B cell (primary cell): ENCODE measurements around the gene TFRC. TPM values are rescaled to one million over a fixed set of nuclear protein-coding genes. Genes with fewer than 3 reads are reported as not detected.
"Not testable (repeated sequence)": the region's sequence is repeated elsewhere in the genome, so short reads cannot be mapped to it uniquely, and the experiment has no call there.

Experiments used
- ATAC-seq: fragments of 200-7000 bp; cut with Tn5 transposase; one replicate; pipeline ENCODE4 v1.10.0; 2021; ENCODE audit warnings: low read depth, mild to moderate bottlenecking, moderate number of reproducible peaks, moderate library complexity
- CTCF ChIA-PET: fragments of 350-600 bp; sonication (Branson Sonifier 250); formaldehyde crosslinking; loops from one replicate; lab custom pipeline; 2021; ENCODE audit warnings: antibody characterized with exemption, inconsistent platforms; lab: Charles Lee
- POLR2A ChIA-PET: fragments of 350-600 bp; sonication (Branson Sonifier 250); formaldehyde crosslinking; loops from one replicate; lab custom pipeline; 2021; ENCODE audit warnings: antibody characterized with exemption; lab: Charles Lee
- DNase-seq: peaks from one replicate; pipeline ENCODE4 v3.0.0; 2013
- H2AFZ ChIP-seq: 2 replicates; pipeline ENCODE4 v1.6.1; 2012; ENCODE audit warnings: mild to moderate bottlenecking, low read depth, low read length; ENCODE audit not compliant: insufficient read depth, poor library complexity, severe bottlenecking
- H3K27ac ChIP-seq, 2 donors: 1 replicate in 1 of 2; 2 replicates in 1 of 2; pipeline ENCODE4 v1.5.1; 2012 to 2013; ENCODE audit warnings: low read length in 2 of 2, mild to moderate bottlenecking in 2 of 2, moderate library complexity in 1 of 2
- H3K27me3 ChIP-seq, 4 experiments: fragments of 200-600 bp in 1 of 4; sonication (generic) in 1 of 4; replicated peaks in 1 of 4; 1 replicate in 2 of 4; 2 replicates in 2 of 4; pipeline versions ENCODE4 v1.6.1 to v1.7.0; 2013 to 2016; ENCODE audit warnings: low read length in 3 of 4, mild to moderate bottlenecking in 2 of 4, mixed read lengths in 1 of 4, moderate library complexity in 1 of 4; ENCODE audit not compliant: insufficient read depth in 4 of 4, control insufficient read depth in 3 of 4; ENCODE audit errors: control extremely low read depth in 1 of 4
- H3K36me3 ChIP-seq, 2 experiments: replicated peaks in 1 of 2; 1 replicate in 1 of 2; 2 replicates in 1 of 2; pipeline versions ENCODE4 v1.6.1 to v1.7.1; 2013; ENCODE audit warnings: low read length in 1 of 2; ENCODE audit not compliant: insufficient read depth in 2 of 2, control insufficient read depth in 1 of 2; ENCODE audit errors: control extremely low read depth in 1 of 2, extremely low read depth in 1 of 2
- H3K4me1 ChIP-seq, 2 donors: fragments of 200-600 bp in 1 of 2; sonication (generic) in 1 of 2; 1 replicate in 1 of 2; 2 replicates in 1 of 2; pipeline versions ENCODE4 v1.5.1 to v1.6.1; 2013 to 2017; ENCODE audit warnings: low read length in 2 of 2; ENCODE audit not compliant: control insufficient read depth in 2 of 2, insufficient read depth in 2 of 2
- H3K4me2 ChIP-seq: replicated peaks from 2 replicates; pipeline ENCODE3; 2012; ENCODE audit warnings: mild to moderate bottlenecking, low read depth, low read length; ENCODE audit not compliant: poor library complexity, severe bottlenecking
- H3K4me3 ChIP-seq, 5 experiments: fragments of 200-600 bp in 1 of 5; sonication (generic) in 1 of 5; 1 replicate in 3 of 5; 2 replicates in 2 of 5; pipeline versions ENCODE4 v1.5.1 to v1.7.0; 2011 to 2016; ENCODE audit warnings: low read length in 4 of 5, mild to moderate bottlenecking in 4 of 5, low read depth in 2 of 5, control low read depth in 1 of 5, moderate library complexity in 1 of 5; ENCODE audit not compliant: insufficient read depth in 1 of 5; ENCODE audit errors: control extremely low read depth in 1 of 5, extremely low read depth in 1 of 5
- H3K79me2 ChIP-seq: fragments of 200-600 bp; sonication (generic); one replicate; pipeline ENCODE4 v1.6.0; 2016; ENCODE audit warnings: low read length; ENCODE audit not compliant: control insufficient read depth, insufficient read depth
- H3K9ac ChIP-seq: fragments of 200-600 bp; sonication (generic); 2 replicates; pipeline ENCODE4 v1.6.1; 2017; ENCODE audit warnings: mild to moderate bottlenecking, low read length, moderate library complexity
- H3K9me3 ChIP-seq, 3 donors: one replicate each; pipeline versions ENCODE4 v1.6.1 to v1.7.1; 2013; ENCODE audit warnings: low read length in 2 of 3; ENCODE audit not compliant: control insufficient read depth in 2 of 3, insufficient read depth in 1 of 3; ENCODE audit errors: control extremely low read depth in 1 of 3
- H4K20me1 ChIP-seq: 2 replicates; pipeline ENCODE4 v1.6.0; 2012; ENCODE audit warnings: mild to moderate bottlenecking, low read length; ENCODE audit not compliant: insufficient read depth, control insufficient read depth, poor library complexity, severe bottlenecking
- H3K27ac Mint-ChIP-seq: one replicate; pipeline ENCODE4 v1.8.0; 2021; ENCODE audit warnings: mixed read lengths
- H3K27me3 Mint-ChIP-seq: one replicate; pipeline ENCODE4 v1.8.0; 2021; ENCODE audit warnings: mixed read lengths
- H3K4me1 Mint-ChIP-seq: one replicate; pipeline ENCODE4 v1.8.0; 2021; ENCODE audit warnings: mixed read lengths
- H3K4me3 Mint-ChIP-seq: one replicate; pipeline ENCODE4 v1.8.0; 2021; ENCODE audit warnings: mixed read lengths
- H3K9me3 Mint-ChIP-seq: one replicate; pipeline ENCODE4 v1.8.0; 2022; ENCODE audit warnings: mixed read lengths; ENCODE audit not compliant: insufficient read depth
- EZH2 ChIP-seq: IDR thresholded peaks from 2 replicates; pipeline ENCODE4 v1.6.1; 2012; ENCODE audit warnings: borderline replicate concordance, low read depth, mild to moderate bottlenecking, moderate library complexity, low read length; ENCODE audit not compliant: insufficient read depth, poor library complexity, severe bottlenecking
- WGBS: methylation state at CpG from one replicate; pipeline ENCODE4 v1.1.5; 2013; ENCODE audit warnings: missing lambda C conversion rate; ENCODE audit not compliant: insufficient coverage; 5-methylcytosine and 5-hydroxymethylcytosine counted together
- intact Hi-C: fragments of 100-400 bp; cut with micrococcal nuclease; formaldehyde crosslinking; loops from one replicate; pipeline ENCODE4 v1.10.0; 2022
- polyA plus RNA-seq: library from polyadenylated mRNA; depleted of rRNA; stranded (reverse); fragments of >200 nt; gene quantifications from 2 replicates; pipeline ENCODE4 v1.2.3, GENCODE V29; 2012
- total RNA-seq, 2 donors: library from RNA; stranded (reverse); fragments of 120-200 nt in 1 of 2; gene quantifications; 1 replicate in 1 of 2; 2 replicates in 1 of 2; pipeline versions ENCODE4 v1.2.3 to v1.2.4, GENCODE V29; 2013 to 2022
- TF ChIP-seq, protein P1 (sequence below): fragments of 200-600 bp; IDR thresholded peaks from one replicate; pipeline ENCODE4 v1.8.0; 2022; ENCODE audit warnings: antibody characterized with exemption, mild to moderate bottlenecking

The TFRC gene
- total and polyA plus RNA-seq, 2 donors (not counting 1 experiment from before 2014, with no cell fraction given): 41.7 to 104 TPM

DNA sequence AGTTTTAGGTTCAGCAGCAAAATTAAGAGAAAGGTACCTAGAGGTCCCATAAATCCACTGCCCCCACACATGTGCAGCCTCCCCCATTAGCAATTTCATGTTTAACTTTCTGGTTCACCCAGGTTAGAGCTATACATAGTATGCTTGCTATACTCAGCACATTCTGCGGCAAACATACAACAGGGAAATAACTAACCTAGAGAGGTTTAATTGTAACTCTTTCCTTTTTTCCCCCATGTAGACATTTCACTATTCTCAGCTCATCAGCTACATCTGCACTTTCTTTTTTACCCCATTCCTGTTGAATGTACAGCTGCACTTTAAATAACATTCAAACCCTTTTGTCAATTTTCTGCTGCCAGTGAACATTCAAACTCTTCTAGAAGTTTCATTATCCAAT is 21.1 kb downstream of the TFRC start:
- H3K4me3 ChIP-seq: no peak overlapping the region
- no peak overlapping the region for H3K9ac ChIP-seq
- DNase-seq (no peak), ATAC-seq (no peak)
- 100% methylated on average over 1 of the region's 1 CpG for WGBS
- no peaks in the 10 kb centered on the region for H3K27me3 ChIP-seq
- TF ChIP-seq EZH2: no peak
- TF ChIP-seq, protein P1, sequence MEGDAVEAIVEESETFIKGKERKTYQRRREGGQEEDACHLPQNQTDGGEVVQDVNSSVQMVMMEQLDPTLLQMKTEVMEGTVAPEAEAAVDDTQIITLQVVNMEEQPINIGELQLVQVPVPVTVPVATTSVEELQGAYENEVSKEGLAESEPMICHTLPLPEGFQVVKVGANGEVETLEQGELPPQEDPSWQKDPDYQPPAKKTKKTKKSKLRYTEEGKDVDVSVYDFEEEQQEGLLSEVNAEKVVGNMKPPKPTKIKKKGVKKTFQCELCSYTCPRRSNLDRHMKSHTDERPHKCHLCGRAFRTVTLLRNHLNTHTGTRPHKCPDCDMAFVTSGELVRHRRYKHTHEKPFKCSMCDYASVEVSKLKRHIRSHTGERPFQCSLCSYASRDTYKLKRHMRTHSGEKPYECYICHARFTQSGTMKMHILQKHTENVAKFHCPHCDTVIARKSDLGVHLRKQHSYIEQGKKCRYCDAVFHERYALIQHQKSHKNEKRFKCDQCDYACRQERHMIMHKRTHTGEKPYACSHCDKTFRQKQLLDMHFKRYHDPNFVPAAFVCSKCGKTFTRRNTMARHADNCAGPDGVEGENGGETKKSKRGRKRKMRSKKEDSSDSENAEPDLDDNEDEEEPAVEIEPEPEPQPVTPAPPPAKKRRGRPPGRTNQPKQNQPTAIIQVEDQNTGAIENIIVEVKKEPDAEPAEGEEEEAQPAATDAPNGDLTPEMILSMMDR: no peak
- peaks cover 4% of the 10 kb centered on the region for H4K20me1 ChIP-seq
- H3K9me3 ChIP-seq: no peaks in the 10 kb centered on the region
- Mint-ChIP-seq H3K27me3 (no peaks in the 10 kb centered on the region), H3K27ac (no peak overlapping the region), H3K4me3 (no peak overlapping the region), H3K4me1 (no peaks in the 10 kb centered on the region), H3K9me3 (no peaks in the 10 kb centered on the region)
- H2AFZ ChIP-seq: no peak overlapping the region
- intact Hi-C loops: no loop called here
- no peaks in the 10 kb centered on the region for H3K4me1 ChIP-seq
- no peak overlapping the region for H3K4me2 ChIP-seq
- H3K27ac ChIP-seq: no peak overlapping the region
- H3K79me2 ChIP-seq: no peaks in the 10 kb centered on the region
- POLR2A ChIA-PET: interaction anchor here (0.6 to 0.7 kb wide), 2 partner anchors 142 to 439 kb away, joined by 4 to 6 read pairs; no protein-coding TSS in a partner anchor
- CTCF ChIA-PET: interaction anchor here (1.0 to 1.6 kb wide), 2 partner anchors 12 to 18 kb away, joined by 3 to 6 read pairs; no protein-coding TSS in a partner anchor
- peaks cover 24 to 87% of the 10 kb centered on the region in 2 experiments for H3K36me3 ChIP-seq

DNA sequence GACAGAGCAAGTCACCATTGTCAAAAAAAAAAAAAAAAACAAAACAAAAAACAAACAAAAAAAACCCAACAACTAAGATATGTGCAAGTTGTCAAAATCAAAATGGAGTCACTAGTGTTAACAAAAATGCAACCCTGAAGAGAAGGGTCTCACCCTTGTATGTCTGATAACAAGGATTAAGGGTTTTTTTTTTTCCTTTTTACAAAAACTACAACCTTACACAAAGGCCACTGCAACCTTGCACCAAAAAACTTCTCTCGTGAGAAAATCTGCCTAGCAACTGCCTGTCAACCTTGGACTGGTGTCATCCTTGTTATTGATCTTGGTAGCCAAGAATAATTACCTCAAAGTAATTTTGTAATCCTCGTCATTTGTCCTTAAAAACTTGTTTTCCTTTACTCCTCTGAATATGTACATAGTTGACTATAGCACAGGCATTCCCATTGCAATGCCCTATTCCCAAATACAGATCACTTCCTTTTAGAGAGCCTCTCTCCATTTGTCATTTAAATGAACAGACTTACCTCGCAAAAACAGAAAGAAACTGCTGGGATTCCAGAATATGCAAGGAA is 24.0 kb downstream of the TFRC start:
- peaks cover 4% of the 10 kb centered on the region for H4K20me1 ChIP-seq
- no CpG with 5 or more reads among the region's 3 CpGs for WGBS
- CTCF ChIA-PET: no interaction called here
- no peaks in the 10 kb centered on the region for H3K4me1 ChIP-seq
- Mint-ChIP-seq H3K4me1 (no peaks in the 10 kb centered on the region), H3K4me3 (no peak overlapping the region), H3K9me3 (no peaks in the 10 kb centered on the region), H3K27me3 (no peaks in the 10 kb centered on the region), H3K27ac (no peak overlapping the region)
- H2AFZ ChIP-seq: no peak overlapping the region
- H3K27ac ChIP-seq: no peak overlapping the region
- no peaks in the 10 kb centered on the region for H3K27me3 ChIP-seq
- intact Hi-C loops: no loop called here
- H3K4me3 ChIP-seq: no peak overlapping the region
- H3K4me2 ChIP-seq: no peak overlapping the region
- H3K79me2 ChIP-seq: no peaks in the 10 kb centered on the region
- H3K36me3 ChIP-seq: peaks cover 24 to 91% of the 10 kb centered on the region in 2 experiments
- DNase-seq (no peak), ATAC-seq (no peak)
- H3K9me3 ChIP-seq: no peaks in the 10 kb centered on the region
- POLR2A ChIA-PET: no interaction called here
- H3K9ac ChIP-seq: no peak overlapping the region
- TF ChIP-seq, protein P1: no peak
- no peak for TF ChIP-seq EZH2

DNA sequence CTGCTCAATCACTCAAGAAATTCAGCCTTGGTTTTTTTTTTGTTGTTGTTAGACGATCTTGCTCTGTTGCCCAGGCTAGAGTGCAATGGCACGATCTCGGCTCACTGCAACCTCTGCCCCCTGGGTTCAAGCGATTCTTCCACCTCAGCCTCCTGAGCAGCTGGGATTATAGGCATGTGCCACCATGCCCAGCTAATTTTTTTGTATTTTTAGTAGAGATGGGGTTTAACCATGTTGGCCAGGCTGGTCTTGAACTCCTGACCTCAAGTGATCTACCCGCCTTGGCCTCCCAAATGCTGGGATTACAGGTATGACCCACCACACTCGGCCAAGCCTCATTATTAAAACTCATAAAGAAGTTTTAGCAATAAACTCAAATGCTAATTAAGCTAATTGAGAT is 25.5 kb downstream of the TFRC start:
- H3K4me1 ChIP-seq, intact Hi-C loops, H3K4me3 Mint-ChIP-seq, H3K27ac Mint-ChIP-seq, H3K27me3 ChIP-seq, H3K79me2 ChIP-seq, H3K27ac ChIP-seq, H2AFZ ChIP-seq, ATAC-seq, H4K20me1 ChIP-seq, H3K9me3 ChIP-seq, H3K4me1 Mint-ChIP-seq, H3K4me3 ChIP-seq, DNase-seq, H3K27me3 Mint-ChIP-seq, CTCF ChIA-PET, H3K9ac ChIP-seq, H3K4me2 ChIP-seq, H3K9me3 Mint-ChIP-seq: not testable (repeated sequence)
- 100% methylated on average over 2 of the region's 6 CpGs for WGBS
- POLR2A ChIA-PET: interaction anchor here (0.6 kb wide), 1 partner anchor 17 kb away, joined by 4 read pairs; no protein-coding TSS in a partner anchor
- H3K36me3 ChIP-seq: peaks cover 26 to 90% of the 10 kb centered on the region in 2 experiments
